GM12878 (cell line): ENCODE measurements around the gene SH2D5. TPM values are rescaled to one million over a fixed set of nuclear protein-coding genes. Genes with fewer than 3 reads are reported as not detected.
A peak's percentile ranks its signal among the peaks of the same experiment; 100 is the strongest.

ENCODE experiments used
- ATAC-seq: fragments of 200-7000 bp; cut with Tn5 transposase; 3 replicates; pipeline ENCODE4 v1.9.1; 2020; ENCODE audit warnings: mild to moderate bottlenecking, moderate library complexity
- BruUV-seq: library from RNA; stranded (reverse); fragments of 400-500 nt; replicated peaks from 2 replicates; lab custom pipeline; 2021; lab: Mats Ljungman, UMichigan
- CTCF ChIA-PET: fragments of 300-600 bp; sonication (Branson Sonifier 250); formaldehyde crosslinking; extraction: SDS; loops from one replicate; lab custom pipeline; 2021; ENCODE audit warnings: inconsistent platforms; lab: Yijun Ruan, JAX
- POLR2A ChIA-PET: fragments of 350-600 bp; formaldehyde crosslinking; extraction: SDS; loops from one replicate; lab custom pipeline; 2021; ENCODE audit warnings: inconsistent platforms; lab: Charles Lee
- RAD21 ChIA-PET: fragments of 300-600 bp; sonication (Branson Sonifier 250); formaldehyde crosslinking; loops from one replicate; lab custom pipeline; 2023; ENCODE audit warnings: antibody characterized with exemption; ENCODE audit not compliant: unreplicated experiment; lab: Charles Lee
- SMC1A ChIA-PET: fragments of 300-600 bp; sonication (Branson Sonifier 250); formaldehyde crosslinking; loops from one replicate; lab custom pipeline; 2023; ENCODE audit not compliant: unreplicated experiment, uncharacterized antibody; lab: Charles Lee
- DNase-seq: peaks from one replicate; pipeline ENCODE4 v3.0.0-alpha.2; 2011; ENCODE audit warnings: low read depth, low spot score
- FAIRE-seq: peaks from 3 replicates; lab custom pipeline; 2011; peaks lifted over from hg19 to GRCh38; lab: Jason Lieb, UNC
- H2AFZ ChIP-seq: 2 replicates; pipeline ENCODE4 v1.6.0; 2011; ENCODE audit warnings: low read depth, low read length, control low read depth; ENCODE audit not compliant: control insufficient read depth
- H3K27ac ChIP-seq: 2 replicates; pipeline ENCODE4 v1.5.1; 2011; ENCODE audit warnings: control low read depth; ENCODE audit not compliant: control insufficient read depth, insufficient read depth
- H3K27me3 ChIP-seq, 2 experiments: replicated peaks in 1 of 2; 2 replicates each; pipeline versions ENCODE4 v1.6.0 to v1.6.1; 2011; ENCODE audit warnings: low read length in 1 of 2; ENCODE audit not compliant: control insufficient read depth in 2 of 2, insufficient read depth in 2 of 2
- H3K36me3 ChIP-seq, 2 experiments: 2 replicates each; pipeline ENCODE4 v1.5.1; 2011; ENCODE audit warnings: low read length in 1 of 2; ENCODE audit not compliant: control insufficient read depth in 2 of 2, insufficient read depth in 2 of 2
- H3K4me1 ChIP-seq: 2 replicates; pipeline ENCODE4 v1.6.1; 2011; ENCODE audit warnings: mild to moderate bottlenecking, low read length, moderate library complexity, mixed read lengths; ENCODE audit not compliant: control insufficient read depth, insufficient read depth
- H3K4me2 ChIP-seq: 2 replicates; pipeline ENCODE4 v1.6.0; 2011; ENCODE audit warnings: control low read depth; ENCODE audit not compliant: control insufficient read depth, insufficient read depth
- H3K4me3 ChIP-seq: fragments of 200-600 bp; sonication (generic); 2 replicates; pipeline ENCODE4 v1.5.1; 2016
- H3K79me2 ChIP-seq: 2 replicates; pipeline ENCODE4 v1.6.0; 2011; ENCODE audit warnings: low read length; ENCODE audit not compliant: control insufficient read depth, insufficient read depth
- H3K9ac ChIP-seq: 2 replicates; pipeline ENCODE4 v1.8.0; 2011; ENCODE audit warnings: low read length, control low read depth, mixed read lengths; ENCODE audit not compliant: control insufficient read depth, insufficient read depth
- H3K9me3 ChIP-seq: replicated peaks from 3 replicates; pipeline ENCODE4 v1.5.1; 2011; ENCODE audit warnings: mild to moderate bottlenecking, low read length; ENCODE audit not compliant: control insufficient read depth, insufficient read depth
- H4K20me1 ChIP-seq: 2 replicates; pipeline ENCODE4 v1.6.0; 2011; ENCODE audit not compliant: control insufficient read depth, insufficient read depth
- CHD2 ChIP-seq: IDR thresholded peaks from 2 replicates; pipeline ENCODE4 v1.6.1; 2011; ENCODE audit warnings: low read depth, low read length, improper control_type of control experiment, borderline replicate concordance
- EGR1 ChIP-seq, 2 experiments: IDR thresholded peaks; 1 replicate in 1 of 2; 2 replicates in 1 of 2; pipeline ENCODE4 v1.6.1; 2011 to 2012; ENCODE audit warnings: low read depth in 2 of 2, low read length in 2 of 2, borderline replicate concordance in 1 of 2, mild to moderate bottlenecking in 1 of 2, moderate library complexity in 1 of 2
- IRF3 ChIP-seq: fragments of 450-650 bp; IDR thresholded peaks from 2 replicates; pipeline ENCODE4 v1.6.1; 2014; ENCODE audit warnings: mild to moderate bottlenecking
- RCOR1 ChIP-seq: conservative IDR thresholded peaks from 2 replicates; pipeline ENCODE4 v1.6.1; 2012; ENCODE audit warnings: low read depth, low read length, improper control_type of control experiment
- SIN3A ChIP-seq: IDR thresholded peaks from 2 replicates; pipeline ENCODE4 v1.6.1; 2012; ENCODE audit warnings: low read depth, low read length, improper control_type of control experiment
- SMAD1 ChIP-seq: fragments of 450-650 bp; IDR thresholded peaks from 2 replicates; pipeline ENCODE4 v1.6.1; 2018; ENCODE audit warnings: mild to moderate bottlenecking, low read depth; ENCODE audit not compliant: partially characterized antibody
- SMARCA5 ChIP-seq: fragments of 450-650 bp; IDR thresholded peaks from 2 replicates; pipeline ENCODE4 v1.6.1; 2017; ENCODE audit warnings: mild to moderate bottlenecking
- SREBF1 ChIP-seq: IDR thresholded peaks from 2 replicates; pipeline ENCODE4 v1.6.1; 2012; ENCODE audit warnings: mild to moderate bottlenecking, low read length
- YBX1 ChIP-seq: fragments of 450-650 bp; IDR thresholded peaks from 2 replicates; pipeline ENCODE4 v1.6.1; 2016; ENCODE audit warnings: antibody characterized with exemption
- WGBS: methylation state at CpG from one replicate; pipeline ENCODE4 v1.1.6; 2016; ENCODE audit warnings: low lambda C conversion rate; ENCODE audit not compliant: insufficient replicate concordance, insufficient coverage; ENCODE audit errors: missing lambda C conversion rate; 5-methylcytosine and 5-hydroxymethylcytosine counted together
- in situ Hi-C: fragments of 300-500 bp; cut with MboI; formaldehyde crosslinking; loops from 9 replicates; pipeline ENCODE4 v1.14.3; 2018; ENCODE audit warnings: mixed read lengths
- intact Hi-C: fragments of 100-400 bp; cut with micrococcal nuclease; formaldehyde crosslinking; loops from one replicate; pipeline ENCODE4 v1.14.2; 2022; ENCODE audit not compliant: unreplicated experiment
- polyA plus RNA-seq, 11 experiments: library from polyadenylated mRNA; depleted of rRNA in 4 of 11; unstranded in 6 of 11; stranded (reverse) in 5 of 11; fragments of >200 nt; fragmentation: Nextera tagmentation in 4 of 11; fragmentation: Illumina TruSeq in 1 of 11; extraction: Ambion mirVana in 4 of 11; extraction: Trizol in 1 of 11; gene quantifications; 1 replicate in 1 of 11; 2 replicates in 10 of 11; pipeline versions ENCODE4 v1.2.1 to v1.2.3, GENCODE V29; 2011 to 2016; ENCODE audit warnings: inconsistent platforms in 2 of 11, missing spikeins in 2 of 11, low read depth in 1 of 11
- total RNA-seq, 4 experiments: library from RNA; depleted of rRNA in 3 of 4; stranded (reverse); fragments of >200 nt in 3 of 4; fragmentation: Illumina TruSeq in 1 of 4; extraction: Trizol in 1 of 4; gene quantifications; 2 replicates each; pipeline versions ENCODE4 v1.2.1 to v1.2.3, GENCODE V29; 2013 to 2021

SH2D5 gene
- total and polyA plus RNA-seq, 10 of the 15 experiments (the other 5 are each of a cell fraction or from before 2014, with no cell fraction given) = 0.03 to 0.62 (median 0.20) TPM; not detected in 3

DNA sequence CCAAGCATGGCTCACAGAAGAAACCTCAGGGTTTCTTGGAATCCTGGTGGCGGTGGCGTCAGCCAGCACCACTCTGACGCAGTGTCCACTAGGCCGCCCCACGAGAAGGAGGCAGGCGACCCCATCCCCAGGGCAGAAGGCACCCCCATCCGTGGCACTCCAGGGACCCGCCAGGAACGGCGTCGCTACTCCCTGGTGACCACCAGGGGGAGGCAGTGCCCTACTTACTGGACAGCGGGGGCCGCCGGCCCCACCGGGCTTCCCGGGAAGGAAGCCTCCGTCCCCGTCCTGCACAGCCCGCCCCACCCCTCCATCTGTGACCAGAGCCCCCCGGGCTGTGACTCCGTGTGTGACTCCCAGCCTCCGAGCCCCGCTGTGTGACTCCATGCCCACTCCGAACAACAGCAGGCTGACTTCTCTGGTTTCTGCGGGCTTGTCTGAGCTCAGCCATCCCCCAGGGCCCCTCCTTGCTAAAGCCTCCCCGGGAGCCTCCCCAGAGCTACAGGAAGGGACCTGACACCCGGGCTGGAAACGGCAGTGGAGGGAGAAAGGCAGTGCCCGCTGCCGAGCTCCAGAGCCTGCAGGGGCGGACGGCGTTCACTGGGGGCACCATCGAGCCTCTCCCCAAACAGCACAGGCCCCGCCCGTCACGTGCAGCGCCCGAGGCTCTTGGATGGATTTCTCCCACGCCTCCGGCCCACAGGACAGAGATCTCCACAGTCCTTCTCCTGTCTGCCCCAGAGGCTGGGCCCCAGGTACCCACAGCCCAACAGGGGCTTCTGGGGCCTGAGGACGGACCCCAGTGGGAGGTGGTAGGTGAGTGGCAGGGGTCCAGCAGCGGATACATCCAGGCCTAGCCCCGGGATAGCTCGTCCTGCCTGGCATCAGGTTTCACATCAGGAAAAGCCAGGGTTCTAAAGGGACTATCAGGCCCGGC is 35.8 kb downstream of the SH2D5 start (continued):
- 0 out of 3 replicates have a peak, but pooled peaks of 1 of the 2 experiments have one; percentile 26 for TF ChIP-seq EGR1 (IDR thresholded peaks at IDR 0.05; ENCODE audit: borderline replicate concordance in 1 of 2, low read depth in 2 of 2, low read length in 2 of 2)
- TF ChIP-seq, all 136 proteins: peak for 23

DNA sequence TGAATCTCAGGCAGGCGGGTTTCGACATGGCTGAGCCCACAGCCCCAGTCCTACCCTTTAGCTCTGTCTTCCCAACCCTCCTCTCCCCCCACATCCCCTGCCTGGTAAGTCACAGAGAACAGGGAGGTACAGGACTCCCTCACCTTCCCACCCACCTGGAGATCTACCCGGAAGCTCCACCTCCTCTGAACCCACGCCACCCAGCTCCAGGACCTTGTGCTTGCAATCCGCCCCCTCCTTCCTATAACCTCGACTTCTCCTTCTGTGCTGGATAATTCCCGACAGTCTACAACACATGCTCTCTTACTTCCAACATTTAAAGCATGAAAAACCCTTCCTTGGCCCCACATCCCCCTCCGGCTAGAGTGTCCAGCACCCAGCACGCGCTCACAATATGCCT is 37.0 kb downstream of the SH2D5 start:
- no peak for DNase-seq
- RAD21 ChIA-PET = interaction anchor here (2.5 kb wide), 1 partner anchor 500 kb away, joined by 43 read pairs; no protein-coding TSS in a partner anchor
- TF ChIP-seq SMAD1 = no peak
- no peak for TF ChIP-seq RCOR1
- TF ChIP-seq CHD2 = no peak
- no peak for TF ChIP-seq IRF3
- no peak for TF ChIP-seq YBX1
- TF ChIP-seq SMARCA5 = no peak
- TF ChIP-seq SREBF1 = no peak
- no peak for TF ChIP-seq SIN3A
- Histone ChIP-seq H3K27me3 (no peaks in the 10 kb centered on the region), H3K9ac (no peak overlapping the region), H3K36me3 (no peaks in the 10 kb centered on the region), H3K4me3 (no peak overlapping the region), H3K27ac (no peak overlapping the region), H3K9me3 (no peaks in the 10 kb centered on the region), H2AFZ (no peak overlapping the region), H3K79me2 (no peaks in the 10 kb centered on the region), H3K4me2 (no peak overlapping the region), H4K20me1 (no peaks in the 10 kb centered on the region), H3K4me1 (peaks cover 6% of the 10 kb centered on the region)
- 56% methylated on average over 10 of the region's 10 CpGs for WGBS
- in situ Hi-C loops (loop anchor here (5.0 kb wide), 1 partner anchor 497 kb away; no protein-coding TSS in a partner anchor), intact Hi-C loops (loop anchor here (10.0 kb wide), 1 partner anchor 289 kb away; no protein-coding TSS in a partner anchor)
- no peak for ATAC-seq
- SMC1A ChIA-PET = interaction anchor here (2.4 kb wide), 1 partner anchor 499 kb away, joined by 33 read pairs; no protein-coding TSS in a partner anchor
- CTCF ChIA-PET = interaction anchor here (4.6 kb wide), 1 partner anchor 496 kb away, joined by 120 read pairs; no protein-coding TSS in a partner anchor
- POLR2A ChIA-PET = no interaction called here
- BruUV-seq = no TSS peak
- FAIRE-seq = no peak
